Nucleus accumbens (tissue), 56 donors: Measurements from ENCODE around the gene GRB10.
"Not testable (repeated sequence)": the region's sequence is repeated elsewhere in the genome, so short reads cannot be mapped to it uniquely, and the experiment has no call there.

Experiments
- DNase-seq, 56 donors: peaks; one replicate each; lab custom pipeline; 2025; lab: John Stamatoyannopoulos, UW

GRB10 gene

GRCh38 chr7:50564640-50565558 lies 217.8 kb downstream of the GRB10 start, which contains the start of gene DDC:
TSS of gene DDC (minus strand) at chr7:50565405. CDS start at chr7:50544085, 21,320 bp downstream.
- no peak for DNase-seq

- DNase-seq, result no peak
Observed at GRCh38 chr7:50564171-50564570, 218.5 kb downstream of the GRB10 start.

- no peak for DNase-seq
Observed at GRCh38 chr7:50562136-50562535, 220.6 kb downstream of the GRB10 start.

GRCh38 chr7:50560865-50561351 lies 221.8 kb downstream of the GRB10 start:
- no peak for DNase-seq

GRCh38 chr7:50559881-50560280 lies 222.8 kb downstream of the GRB10 start:
- no peak for DNase-seq

GRCh38 chr7:50558294-50559053 lies 224.2 kb downstream of the GRB10 start:
- DNase-seq, result no peak

- DNase-seq, result no peak
Observed at GRCh38 chr7:50557099-50557498, 225.6 kb downstream of the GRB10 start.

GRCh38 chr7:50556247-50556991 lies 226.3 kb downstream of the GRB10 start:
- DNase-seq, result no peak

GRCh38 chr7:50555594-50556140 lies 227.0 kb downstream of the GRB10 start:
- no peak for DNase-seq

GRCh38 chr7:50554431-50555322 lies 228.0 kb downstream of the GRB10 start:
- no peak for DNase-seq

- no peak for DNase-seq
Observed at GRCh38 chr7:50553973-50554372, 228.7 kb downstream of the GRB10 start.

- no peak for DNase-seq
Observed at GRCh38 chr7:50552921-50553320, 229.8 kb downstream of the GRB10 start.

GRCh38 chr7:50552139-50552538 lies 230.6 kb downstream of the GRB10 start:
- no peak for DNase-seq

GRCh38 chr7:50545613-50546012 lies 237.1 kb downstream of the GRB10 start:
- not testable (repeated sequence) for DNase-seq

- DNase-seq, result no peak
Observed at GRCh38 chr7:50544992-50545391, 237.7 kb downstream of the GRB10 start.

- no peak for DNase-seq
Observed at GRCh38 chr7:50543776-50544442, 238.8 kb downstream of the GRB10 start.

- no peak for DNase-seq
Observed at GRCh38 chr7:50542132-50542531, 240.6 kb downstream of the GRB10 start.

GRCh38 chr7:50540785-50541579 lies 241.7 kb downstream of the GRB10 start:
- no peak for DNase-seq
